Memory B cell (primary cell): ENCODE data around the gene ITGB5.

Source experiments
- ATAC-seq: fragments of 150-1000 bp; cut with Tn5 transposase; 2 replicates; pipeline ENCODE4 v1.10.0; 2021; ENCODE audit warnings: low read depth, mild to moderate bottlenecking, moderate library complexity
- DNase-seq, 2 donors: peaks; one replicate each; pipeline ENCODE4 v3.0.0; 2022; ENCODE audit warnings: low spot score in 2 of 2
- H3K27ac Mint-ChIP-seq: one replicate; pipeline ENCODE4 v1.8.0; 2022; ENCODE audit warnings: mild to moderate bottlenecking, moderate library complexity, mixed read lengths
- H3K27me3 Mint-ChIP-seq: one replicate; pipeline ENCODE4 v1.8.0; 2022; ENCODE audit warnings: mixed read lengths
- H3K36me3 Mint-ChIP-seq: one replicate; pipeline ENCODE4 v1.8.0; 2022; ENCODE audit warnings: mild to moderate bottlenecking, mixed read lengths
- H3K4me1 Mint-ChIP-seq: one replicate; pipeline ENCODE4 v1.8.0; 2022; ENCODE audit warnings: mixed read lengths
- H3K4me3 Mint-ChIP-seq: one replicate; pipeline ENCODE4 v1.8.0; 2022; ENCODE audit warnings: mild to moderate bottlenecking, moderate library complexity, mixed read lengths
- H3K9me3 Mint-ChIP-seq: one replicate; pipeline ENCODE4 v1.8.0; 2022; ENCODE audit warnings: mixed read lengths

ITGB5 gene

DNA sequence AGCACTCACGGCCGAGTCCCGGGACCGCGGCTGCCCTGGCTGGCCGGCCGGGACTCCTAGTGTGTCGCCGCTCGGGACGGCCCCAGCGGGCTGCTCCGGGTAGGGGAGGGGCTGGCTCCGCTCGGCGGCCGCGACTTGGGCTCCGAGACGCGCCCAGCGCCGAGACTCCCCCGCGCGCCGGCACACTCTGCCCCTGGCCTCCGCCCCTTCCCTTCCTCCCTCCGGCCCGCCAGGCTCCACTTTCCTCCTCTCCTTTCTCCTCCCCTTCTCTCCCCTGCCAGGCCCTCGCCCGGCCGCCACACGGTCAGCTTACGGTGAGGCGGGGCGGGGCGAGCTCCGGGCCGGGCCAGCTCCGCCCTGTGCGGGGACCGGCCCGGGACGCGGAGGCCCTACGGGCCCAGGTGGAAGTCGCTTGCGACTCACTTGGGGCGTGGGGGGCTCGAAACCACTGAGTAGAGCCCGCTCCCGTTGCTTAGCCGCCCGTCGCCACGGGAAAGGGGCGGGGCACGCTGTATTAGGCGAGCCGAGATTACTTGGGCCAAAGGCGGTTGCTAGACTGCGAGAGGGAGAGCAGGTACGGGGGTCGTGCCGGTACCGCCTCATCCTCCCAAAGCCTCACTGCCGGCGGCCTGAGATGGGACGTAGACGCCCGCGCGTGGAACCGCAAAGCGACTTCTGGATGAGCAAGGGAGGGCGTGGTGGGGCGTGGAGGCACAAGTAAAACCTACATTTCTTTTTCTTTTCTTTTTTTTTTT lies at the start of gene ITGB5:
Gene ITGB5, minus strand, starts transcription at position 189 of the 755 bp plus-strand sequence. CDS start 365 bp downstream, outside the sequence.
- ATAC-seq = peak; percentile 60
- peak; percentile 4 to 25 for DNase-seq
- Mint-ChIP-seq H3K27me3 (peaks cover 29% of the 10 kb centered on the region), H3K36me3 (no peaks in the 10 kb centered on the region), H3K4me1 (peaks cover 8% of the 10 kb centered on the region), H3K4me3 (peak within 1 kb of the TSS; percentile 83), H3K27ac (no peak within 1 kb of the TSS), H3K9me3 (no peaks in the 10 kb centered on the region)

GRCh38 chr3:124935794-124936542 lies 48.8 kb upstream of the ITGB5 start:
- Mint-ChIP-seq H3K27ac (no peak overlapping the region), H3K9me3 (peaks cover 2% of the 10 kb centered on the region), H3K4me3 (no peak overlapping the region), H3K27me3 (peaks cover 5% of the 10 kb centered on the region), H3K36me3 (no peaks in the 10 kb centered on the region), H3K4me1 (no peaks in the 10 kb centered on the region)
- DNase-seq (no peak), ATAC-seq (no peak)

DNA sequence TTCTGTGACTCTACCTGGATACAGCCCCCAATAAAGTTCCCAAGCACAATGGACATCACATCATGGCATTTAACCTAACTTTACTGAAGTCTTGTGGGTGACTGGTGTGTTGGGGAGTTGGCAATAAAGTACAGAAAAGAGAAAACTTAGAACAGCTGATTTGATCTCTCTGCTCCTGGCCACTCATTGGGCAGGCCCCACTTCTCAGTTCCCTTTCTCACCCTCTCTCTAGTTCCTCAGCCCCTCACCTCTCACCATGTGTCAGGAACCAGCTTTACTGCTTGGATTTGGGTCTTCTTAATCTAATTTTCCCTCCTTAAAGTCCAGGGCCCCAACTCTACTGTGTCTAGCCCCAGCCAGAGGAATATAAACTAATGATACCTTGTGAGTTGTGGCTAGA lies 48.1 kb upstream of the ITGB5 start:
- H3K9me3 Mint-ChIP-seq = peaks cover 2% of the 10 kb centered on the region
- H3K27ac Mint-ChIP-seq = no peak overlapping the region
- no peaks in the 10 kb centered on the region for H3K4me1 Mint-ChIP-seq
- DNase-seq = no peak
- peaks cover 5% of the 10 kb centered on the region for H3K27me3 Mint-ChIP-seq
- H3K4me3 Mint-ChIP-seq = no peak overlapping the region
- no peak for ATAC-seq
- H3K36me3 Mint-ChIP-seq = no peaks in the 10 kb centered on the region

DNA sequence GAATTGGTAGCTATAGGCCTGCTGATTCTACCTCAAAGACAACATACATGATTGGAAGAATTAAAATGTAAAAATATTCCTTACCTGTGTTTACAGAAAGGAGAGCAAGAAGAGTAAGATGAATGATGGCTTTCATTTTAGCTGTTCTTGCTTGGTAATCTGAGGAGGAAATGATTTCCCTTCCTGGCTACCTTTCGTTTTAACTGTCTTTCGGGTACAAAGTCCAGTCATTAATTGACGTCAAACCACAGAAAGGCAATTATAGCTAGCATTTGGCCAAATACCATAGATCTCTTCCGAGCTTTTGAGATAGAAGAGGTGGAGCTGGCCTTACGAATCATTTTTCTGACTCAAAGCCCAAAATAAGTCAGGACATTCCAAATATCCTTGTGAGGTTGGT lies 47.4 kb upstream of the ITGB5 start, which contains the start of gene MUC13:
Gene MUC13, minus strand, starts transcription at position 175 of the 400 bp plus-strand sequence. Its CDS starts 39 bp downstream, at position 136.
- DNase-seq (no peak), ATAC-seq (no peak)
- H3K9me3 Mint-ChIP-seq = peaks cover 2% of the 10 kb centered on the region
- peaks cover 4% of the 10 kb centered on the region for H3K27me3 Mint-ChIP-seq
- H3K4me3 Mint-ChIP-seq = no peak within 1 kb of the TSS
- H3K36me3 Mint-ChIP-seq = no peaks in the 10 kb centered on the region
- H3K27ac Mint-ChIP-seq = no peak within 1 kb of the TSS
- no peaks in the 10 kb centered on the region for H3K4me1 Mint-ChIP-seq

DNA sequence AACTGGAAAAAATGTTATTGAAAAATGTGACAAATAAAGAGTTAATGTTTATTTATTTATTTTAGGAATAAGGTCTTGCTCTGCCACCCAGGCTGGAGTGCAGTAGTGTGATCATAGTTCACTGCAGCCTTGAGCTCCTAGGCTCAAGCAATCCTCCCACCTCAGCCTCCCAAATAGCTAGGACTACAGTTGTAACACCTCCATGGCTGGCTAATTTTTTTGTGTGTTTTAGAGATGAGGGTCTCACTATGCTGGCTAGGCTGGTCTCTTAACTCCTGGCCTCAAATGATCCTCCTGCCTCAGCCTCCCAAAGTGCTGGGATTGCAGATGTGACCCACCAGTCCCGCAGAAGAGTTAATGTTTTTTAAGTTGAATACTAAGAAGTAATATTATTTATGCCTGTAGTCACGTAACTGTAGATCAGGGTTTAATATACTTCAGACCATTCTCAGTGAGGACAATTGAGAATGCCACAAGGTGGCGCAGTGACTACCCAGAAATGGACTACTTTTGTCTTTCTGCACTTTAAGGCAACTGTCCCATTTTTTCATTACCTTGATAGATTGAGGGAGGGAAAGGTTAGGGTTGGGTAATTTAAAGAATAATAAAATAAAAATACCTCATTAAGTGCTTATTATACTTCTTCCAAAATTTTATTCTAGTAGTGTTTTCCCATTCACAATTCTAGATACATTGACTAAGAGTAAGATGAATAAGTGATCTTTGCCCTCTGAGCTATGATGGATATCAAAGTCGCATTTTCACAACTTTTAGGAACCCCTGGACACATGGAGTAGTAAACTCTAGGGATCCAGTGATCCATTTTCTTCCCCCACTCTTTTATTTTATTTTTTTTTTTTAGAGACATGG lies 41.4 kb upstream of the ITGB5 start:
- Mint-ChIP-seq H3K4me1 (no peaks in the 10 kb centered on the region), H3K36me3 (no peaks in the 10 kb centered on the region), H3K27ac (no peak overlapping the region), H3K9me3 (no peaks in the 10 kb centered on the region), H3K27me3 (peaks cover 7% of the 10 kb centered on the region), H3K4me3 (no peak overlapping the region)
- peak; percentile 37 for ATAC-seq
- peak; percentile 22 to 33 for DNase-seq

GRCh38 chr3:124927574-124928045 lies 40.4 kb upstream of the ITGB5 start:
- Mint-ChIP-seq H3K4me1 (no peaks in the 10 kb centered on the region), H3K36me3 (no peaks in the 10 kb centered on the region), H3K4me3 (no peak overlapping the region), H3K9me3 (no peaks in the 10 kb centered on the region), H3K27ac (no peak overlapping the region), H3K27me3 (peaks cover 7% of the 10 kb centered on the region)
- DNase-seq (no peak), ATAC-seq (no peak)

GRCh38 chr3:124926426-124927101 lies 39.4 kb upstream of the ITGB5 start:
- H3K4me1 Mint-ChIP-seq = no peaks in the 10 kb centered on the region
- peaks cover 7% of the 10 kb centered on the region for H3K27me3 Mint-ChIP-seq
- no peak overlapping the region for H3K4me3 Mint-ChIP-seq
- H3K9me3 Mint-ChIP-seq = no peaks in the 10 kb centered on the region
- DNase-seq (no peak), ATAC-seq (no peak)
- no peak overlapping the region for H3K27ac Mint-ChIP-seq
- H3K36me3 Mint-ChIP-seq = no peaks in the 10 kb centered on the region

DNA sequence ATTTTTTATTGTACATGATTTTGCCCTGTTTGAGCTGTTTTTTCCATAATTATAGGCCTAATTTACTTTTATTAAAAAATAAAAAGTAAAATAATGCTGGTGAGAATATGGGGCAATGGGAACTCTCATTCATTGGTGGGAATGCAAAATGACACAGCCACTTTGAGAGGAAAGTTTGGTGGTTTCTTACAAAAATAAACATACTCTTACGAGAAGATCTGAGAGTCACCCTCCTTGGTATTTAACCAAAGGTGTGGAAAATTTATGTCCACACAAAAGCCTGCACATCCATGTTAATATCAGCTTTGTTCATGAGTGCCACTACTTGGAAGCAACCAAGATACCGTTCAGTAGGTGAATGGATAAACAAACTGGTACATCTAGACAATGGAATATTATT lies 37.6 kb upstream of the ITGB5 start:
- no peak for DNase-seq
- Mint-ChIP-seq H3K27ac (no peak overlapping the region), H3K27me3 (peaks cover 7% of the 10 kb centered on the region), H3K9me3 (no peaks in the 10 kb centered on the region), H3K36me3 (no peaks in the 10 kb centered on the region), H3K4me3 (no peak overlapping the region), H3K4me1 (no peaks in the 10 kb centered on the region)
- no peak for ATAC-seq

GRCh38 chr3:124923833-124924232 lies 36.7 kb upstream of the ITGB5 start:
- no peaks in the 10 kb centered on the region for H3K36me3 Mint-ChIP-seq
- peaks cover 12% of the 10 kb centered on the region for H3K27me3 Mint-ChIP-seq
- ATAC-seq (no peak), DNase-seq (no peak)
- no peaks in the 10 kb centered on the region for H3K9me3 Mint-ChIP-seq
- no peaks in the 10 kb centered on the region for H3K4me1 Mint-ChIP-seq
- no peak overlapping the region for H3K27ac Mint-ChIP-seq
- H3K4me3 Mint-ChIP-seq = no peak overlapping the region

DNA sequence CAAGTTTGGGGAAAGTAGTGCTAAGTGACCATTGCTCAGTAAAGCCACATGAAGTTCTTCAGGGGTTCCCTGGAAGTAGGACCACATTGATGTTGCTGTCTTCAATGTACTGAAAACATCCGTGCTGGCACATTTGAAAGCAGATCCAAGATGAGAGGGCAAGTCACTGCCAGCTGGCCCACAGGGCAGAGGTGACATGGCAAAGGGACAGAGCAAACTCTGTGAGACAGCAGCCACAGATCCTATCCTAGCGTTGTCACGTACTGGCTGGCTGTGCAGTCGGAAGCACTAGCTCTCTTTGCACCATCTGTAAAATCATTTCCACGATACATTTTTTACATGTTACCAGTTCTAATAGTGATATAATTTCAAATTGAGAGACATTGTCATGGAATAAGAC lies 33.6 kb upstream of the ITGB5 start:
- H3K4me3 Mint-ChIP-seq = no peak overlapping the region
- DNase-seq = no peak
- ATAC-seq = no peak
- H3K27ac Mint-ChIP-seq = no peak overlapping the region
- no peaks in the 10 kb centered on the region for H3K4me1 Mint-ChIP-seq
- H3K27me3 Mint-ChIP-seq = peaks cover 11% of the 10 kb centered on the region
- H3K9me3 Mint-ChIP-seq = no peaks in the 10 kb centered on the region
- H3K36me3 Mint-ChIP-seq = no peaks in the 10 kb centered on the region

GRCh38 chr3:124919756-124920155 lies 32.6 kb upstream of the ITGB5 start:
- no peak overlapping the region for H3K27ac Mint-ChIP-seq
- ATAC-seq = no peak

DNA sequence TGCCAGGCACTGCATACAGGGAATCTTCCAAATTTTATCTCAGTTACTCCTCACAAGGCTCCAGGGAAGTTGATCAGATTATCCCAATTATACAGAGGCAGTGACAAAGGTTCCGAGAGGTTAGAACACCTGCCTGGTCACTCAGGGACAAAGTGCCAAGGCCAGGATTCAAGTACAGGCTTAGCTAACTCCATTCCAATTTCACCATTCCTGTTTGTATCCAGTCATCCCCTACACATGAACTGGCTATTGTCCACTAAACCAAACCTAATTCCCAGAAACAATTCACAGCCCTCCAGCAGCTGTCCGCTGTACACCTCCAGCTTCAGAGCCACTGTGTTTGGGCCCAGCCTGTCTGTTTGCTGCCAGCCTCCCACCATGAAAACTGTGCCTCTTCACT lies 31.4 kb upstream of the ITGB5 start:
- no peak for DNase-seq
- Mint-ChIP-seq H3K27ac (no peak overlapping the region), H3K27me3 (peaks cover 9% of the 10 kb centered on the region), H3K9me3 (no peaks in the 10 kb centered on the region), H3K4me1 (no peaks in the 10 kb centered on the region), H3K36me3 (no peaks in the 10 kb centered on the region), H3K4me3 (no peak overlapping the region)
- no peak for ATAC-seq

More at GRCh38 chr3:124919756-124920155, 32.6 kb upstream of the ITGB5 start:
- H3K27me3 Mint-ChIP-seq = peaks cover 10% of the 10 kb centered on the region
- H3K4me1 Mint-ChIP-seq = no peaks in the 10 kb centered on the region
- no peak for DNase-seq
- H3K9me3 Mint-ChIP-seq = no peaks in the 10 kb centered on the region
- H3K36me3 Mint-ChIP-seq = no peaks in the 10 kb centered on the region
- no peak overlapping the region for H3K4me3 Mint-ChIP-seq

DNA sequence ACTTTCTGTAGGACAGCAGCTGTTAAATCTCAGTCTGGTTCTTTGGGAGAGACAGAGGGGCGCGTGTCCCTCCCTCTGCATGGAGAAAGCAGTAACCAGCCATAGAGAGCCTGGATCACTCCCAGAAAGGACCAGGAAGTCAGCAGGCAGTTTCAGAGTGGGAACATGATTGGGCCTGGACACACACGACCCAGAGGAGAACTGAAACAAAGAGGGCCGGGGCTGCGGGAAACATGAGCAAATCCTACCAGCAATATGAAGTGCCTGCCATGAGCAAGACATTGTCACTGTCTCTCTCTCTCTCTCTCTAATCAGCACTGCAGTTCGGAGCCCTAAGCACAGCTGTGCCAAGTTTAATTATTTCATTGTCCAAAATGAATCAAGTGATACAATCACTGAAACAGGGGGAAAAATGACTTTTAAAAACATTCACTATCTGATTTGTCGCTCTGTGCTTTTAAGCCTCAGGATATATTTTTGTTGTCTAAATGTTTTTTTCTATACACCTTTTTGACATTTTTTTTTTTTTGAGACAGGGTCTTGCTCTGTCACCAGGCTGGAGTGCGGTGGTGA lies 29.8 kb upstream of the ITGB5 start:
- Mint-ChIP-seq H3K9me3 (no peaks in the 10 kb centered on the region), H3K36me3 (no peaks in the 10 kb centered on the region), H3K4me1 (no peaks in the 10 kb centered on the region), H3K27me3 (peaks cover 9% of the 10 kb centered on the region), H3K27ac (no peak overlapping the region), H3K4me3 (no peak overlapping the region)
- no peak for ATAC-seq
- no peak for DNase-seq
